EH (cell line): ENCODE measurements around the gene METTL14.
A peak's percentile ranks its signal among the peaks of the same experiment; 100 is the strongest.

Source experiments
- DNase-seq: peaks from one replicate; pipeline ENCODE4 v3.0.0-alpha.2; 2015; ENCODE audit warnings: low read depth

The METTL14 gene

DNA sequence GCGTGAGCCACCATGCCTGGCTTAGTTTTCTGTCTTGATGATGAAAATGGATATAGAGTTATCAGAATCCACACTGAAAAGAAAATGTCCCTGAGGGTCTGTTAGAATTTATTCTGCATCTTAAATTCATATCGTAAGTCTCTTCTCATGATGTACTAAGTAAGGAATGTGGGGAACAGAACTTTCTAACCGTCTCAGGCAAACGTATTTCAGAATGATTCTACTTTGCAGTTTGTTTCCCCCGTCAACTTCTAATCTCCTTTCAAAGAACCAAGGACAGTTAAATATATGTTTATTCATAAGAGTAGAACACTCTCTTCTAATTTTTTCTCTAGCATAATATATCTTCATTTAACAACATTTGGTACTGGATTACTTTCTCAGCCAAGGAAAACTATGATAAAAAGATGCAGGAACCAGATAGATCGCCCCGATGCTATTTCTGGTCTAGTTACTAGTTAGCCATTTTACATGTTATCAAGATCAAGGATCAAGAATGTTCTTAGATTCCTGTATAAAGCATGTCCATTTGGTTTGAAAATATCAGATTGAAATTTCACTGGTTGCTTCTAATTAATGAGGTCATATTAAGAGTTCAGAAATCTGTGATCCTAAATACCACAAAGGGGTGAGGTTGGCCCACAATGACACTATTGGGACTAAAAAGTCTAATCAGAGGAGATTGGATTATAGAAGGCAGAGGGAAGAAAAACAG is 49.5 kb downstream of the METTL14 start:
- peak; percentile 45 for DNase-seq

DNA sequence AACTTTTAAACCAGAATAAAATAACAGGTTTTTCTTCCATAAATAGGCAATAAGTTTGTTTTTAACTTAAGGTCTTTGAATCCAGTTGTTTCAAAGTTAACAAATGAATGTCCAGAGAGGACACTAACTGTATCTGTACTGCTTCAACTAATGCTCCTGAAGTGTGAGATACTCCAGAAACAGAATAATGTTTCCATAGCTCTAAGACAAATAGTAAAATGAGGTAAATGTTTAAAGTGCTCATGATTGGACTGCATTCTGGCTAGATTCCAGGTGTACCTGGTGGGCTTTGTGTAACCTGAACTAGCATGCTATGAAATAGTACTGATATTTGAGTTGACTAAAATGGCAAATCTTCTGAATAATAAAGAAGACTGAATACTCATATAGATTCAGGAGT is 51.7 kb downstream of the METTL14 start:
- DNase-seq: no peak

DNA sequence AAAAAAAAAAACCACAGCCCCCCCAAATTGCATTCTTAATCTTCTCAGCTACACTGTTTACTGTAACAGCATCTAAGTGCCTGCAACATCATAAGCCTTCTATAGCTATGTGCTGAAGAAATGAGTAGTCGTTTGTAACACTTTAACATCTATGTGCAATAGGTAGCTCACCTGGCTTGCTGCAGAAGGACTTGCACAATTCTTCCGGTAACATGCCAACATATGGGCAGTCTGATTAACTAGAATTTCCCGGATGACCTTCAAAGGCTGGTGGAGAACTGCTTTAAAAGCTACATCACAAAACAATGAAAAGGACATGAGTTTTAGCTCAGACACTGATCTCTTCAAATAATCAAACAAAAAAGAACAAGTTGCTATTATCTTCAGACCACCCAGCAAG is 52.9 kb downstream of the METTL14 start:
- DNase-seq: no peak

DNA sequence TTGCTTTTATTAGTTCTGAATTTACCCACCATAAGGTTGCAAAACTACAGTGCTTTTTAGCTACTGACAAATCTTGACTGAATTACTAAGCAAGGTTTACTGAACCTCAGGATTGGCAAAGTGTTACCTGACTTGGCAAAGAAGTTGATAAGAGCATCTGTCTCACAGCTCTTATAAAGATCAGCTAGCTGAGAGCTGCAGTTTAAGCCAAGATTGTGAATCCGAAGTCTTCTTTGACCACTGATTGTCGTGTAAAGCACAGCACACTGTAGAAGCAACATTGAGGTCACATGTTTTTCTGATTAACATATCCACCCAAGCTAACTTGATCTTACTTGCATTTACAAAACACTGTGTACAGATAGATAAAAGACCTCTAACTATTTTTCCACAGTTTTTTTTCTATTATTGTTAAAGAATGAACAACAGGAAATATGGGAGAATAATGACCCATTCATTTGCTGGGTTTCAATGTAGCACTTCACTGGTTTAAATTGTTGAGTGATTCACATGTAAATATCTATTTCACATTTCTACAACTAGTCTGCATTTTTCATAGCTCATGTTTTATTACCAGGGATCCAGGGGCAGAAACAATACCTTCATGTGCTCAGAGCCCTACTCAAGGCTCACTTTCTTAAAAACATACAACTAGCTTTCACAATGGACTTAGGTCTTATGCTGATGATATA is 54.0 kb downstream of the METTL14 start:
- DNase-seq: no peak

DNA sequence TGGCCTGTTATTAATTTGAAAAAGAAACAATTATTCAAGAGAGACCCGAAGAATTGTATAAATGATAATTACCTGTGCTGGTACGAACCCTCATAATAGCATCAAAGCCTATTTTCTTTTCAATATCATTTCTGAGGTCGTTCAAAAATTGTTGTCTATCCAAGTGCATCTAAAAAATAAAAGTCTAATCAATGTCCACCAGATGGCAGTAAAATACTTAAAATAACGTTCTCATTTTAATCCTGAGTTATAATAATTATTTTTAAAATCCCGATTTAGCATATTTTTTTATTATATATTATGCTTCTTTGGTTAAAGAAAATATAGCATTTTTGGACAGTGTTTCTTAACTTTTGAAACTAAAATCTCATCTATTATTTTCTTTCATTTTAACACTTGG is 55.7 kb downstream of the METTL14 start:
- peak; percentile 37 for DNase-seq

DNA sequence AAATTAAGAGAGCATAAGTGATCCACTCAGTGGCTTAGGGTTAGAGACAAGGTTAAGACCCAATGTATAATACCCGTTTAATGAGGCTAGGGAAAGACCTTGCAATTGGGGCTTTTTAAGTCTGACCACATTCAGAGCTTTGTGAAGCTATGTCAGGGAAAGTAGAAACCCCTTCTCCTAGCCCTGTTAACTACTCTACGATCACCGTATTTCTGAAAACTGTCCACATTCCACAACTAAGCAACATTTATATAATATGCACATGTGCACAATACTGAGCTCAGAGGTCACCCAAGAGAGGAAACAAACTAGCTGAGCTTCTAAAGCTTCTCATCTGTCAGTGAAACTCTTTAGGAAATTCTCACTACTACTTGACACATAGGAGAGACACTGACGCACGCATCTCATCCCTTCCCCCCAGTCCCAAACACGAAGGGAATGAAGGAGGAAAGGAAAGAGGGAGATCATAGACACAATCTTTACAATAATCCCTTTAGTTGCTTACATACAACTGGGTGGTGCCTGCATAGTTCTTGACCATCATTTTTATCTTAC is 56.2 kb downstream of the METTL14 start:
- no peak for DNase-seq

DNA sequence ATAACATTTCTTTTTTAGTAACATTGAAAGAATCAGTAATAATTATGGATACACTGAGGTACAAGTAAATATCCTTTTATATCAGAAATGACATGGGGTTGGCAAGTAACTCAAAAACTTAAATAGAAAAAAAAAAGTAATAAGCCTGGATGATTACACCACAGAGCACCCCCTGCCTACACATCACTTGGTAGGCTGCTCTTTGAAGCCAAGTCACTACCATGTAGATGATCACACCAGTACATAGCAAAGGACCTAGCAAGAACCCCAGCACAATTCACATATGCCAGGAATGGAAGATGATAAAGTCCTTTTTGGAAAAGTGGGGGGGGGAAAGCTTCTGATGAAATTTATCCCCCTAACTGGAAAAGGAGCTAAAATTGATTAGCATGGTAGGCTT is 56.9 kb downstream of the METTL14 start:
- DNase-seq: no peak

DNA sequence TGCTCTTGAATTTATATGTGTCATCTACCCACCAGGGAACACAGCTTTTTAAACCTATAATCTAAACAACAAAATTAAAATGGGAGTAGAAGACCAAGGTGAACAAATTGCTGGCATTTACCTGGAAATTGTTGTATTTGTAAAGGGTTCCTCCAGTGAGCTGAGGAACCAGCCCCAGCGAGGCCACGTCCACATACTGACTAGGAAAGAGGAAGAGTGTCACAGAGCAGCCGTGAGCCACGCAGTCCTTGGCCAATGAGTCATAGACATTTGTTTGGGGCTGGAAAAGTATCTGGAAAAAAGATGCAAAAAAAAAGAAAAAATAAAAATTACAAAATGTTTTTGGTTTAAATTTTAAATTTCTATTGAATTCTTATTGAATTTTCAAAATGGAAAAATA is 58.7 kb downstream of the METTL14 start:
- DNase-seq: peak; percentile 50

DNA sequence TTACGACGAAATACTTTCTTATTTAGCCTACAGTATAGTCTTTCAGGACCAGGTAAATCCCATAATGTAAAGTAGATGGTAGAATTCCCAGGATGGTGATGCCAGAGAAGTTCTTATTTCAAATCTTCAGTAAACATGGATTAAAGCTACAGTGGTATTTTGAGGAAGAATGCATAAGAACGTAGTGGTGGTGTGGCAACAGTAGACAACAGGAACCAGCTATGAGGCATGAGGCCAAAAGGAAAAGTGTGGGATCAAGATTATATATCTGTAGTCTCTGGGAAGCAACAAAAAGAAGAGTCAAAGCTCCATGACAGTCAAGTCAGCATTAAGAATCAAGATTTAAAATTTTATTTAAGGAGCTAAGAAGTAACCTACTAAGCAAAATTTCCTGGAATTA is 60.2 kb downstream of the METTL14 start:
- peak; percentile 39 for DNase-seq

DNA sequence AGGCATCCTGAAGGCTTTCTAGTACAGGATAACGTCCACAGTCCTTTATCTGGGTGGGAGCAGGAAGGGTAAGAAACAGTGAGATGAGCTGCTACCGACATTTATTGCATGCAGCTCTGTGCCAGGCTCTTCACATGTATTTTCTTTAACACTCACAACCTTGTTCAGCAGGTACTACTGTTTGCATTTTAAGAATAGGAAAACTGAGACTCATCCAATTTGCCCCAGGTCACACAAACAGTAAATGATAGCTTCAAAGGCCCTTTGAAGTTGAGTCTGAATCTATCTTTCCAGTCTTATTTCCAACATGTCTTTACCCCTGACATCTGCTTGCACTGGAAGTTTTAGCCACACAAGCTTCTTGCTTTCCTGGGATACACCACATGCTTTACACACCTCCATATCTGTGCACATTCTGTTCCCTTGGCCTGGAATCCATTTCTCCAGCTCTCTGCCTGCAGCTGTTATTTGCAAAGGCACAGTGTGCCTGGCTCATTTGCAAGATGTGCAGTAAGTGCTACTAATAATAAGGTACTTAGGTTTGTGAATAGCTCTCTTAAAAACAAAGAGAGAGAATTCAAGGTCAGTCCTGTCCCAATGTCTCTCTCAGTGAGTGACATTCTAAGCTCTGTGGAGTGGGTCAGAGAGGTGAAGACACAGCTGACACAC is 61.2 kb downstream of the METTL14 start:
- DNase-seq: no peak

DNA sequence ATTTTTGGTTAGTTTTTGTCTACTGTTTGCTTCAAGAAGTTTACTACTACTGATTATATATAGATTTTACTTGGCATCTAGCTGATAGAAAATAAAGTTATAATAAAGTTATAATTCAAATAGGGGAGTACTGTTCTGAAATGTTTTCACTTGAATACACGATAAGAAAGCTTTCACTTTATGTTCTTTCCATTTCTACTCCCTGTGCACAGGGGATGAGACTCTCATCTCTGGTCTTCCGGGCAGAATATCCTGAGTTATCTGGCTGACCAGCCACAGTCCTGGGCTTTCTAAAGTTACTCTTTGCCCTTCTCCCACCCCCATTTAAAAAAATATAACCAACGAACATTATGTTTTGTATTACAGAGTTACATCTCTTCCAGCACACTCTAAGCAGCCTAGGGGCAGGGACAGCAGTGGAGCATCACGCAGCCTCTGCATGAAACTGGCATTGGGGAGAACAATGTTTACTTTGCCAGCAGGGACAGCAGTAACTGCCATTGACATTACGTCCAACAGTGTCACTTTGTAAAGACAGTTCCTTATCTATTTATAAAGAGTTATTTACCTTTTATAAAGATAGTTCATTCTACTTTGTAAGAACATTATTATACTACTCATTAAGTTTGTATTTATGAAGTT is 64.3 kb downstream of the METTL14 start:
- DNase-seq: no peak

DNA sequence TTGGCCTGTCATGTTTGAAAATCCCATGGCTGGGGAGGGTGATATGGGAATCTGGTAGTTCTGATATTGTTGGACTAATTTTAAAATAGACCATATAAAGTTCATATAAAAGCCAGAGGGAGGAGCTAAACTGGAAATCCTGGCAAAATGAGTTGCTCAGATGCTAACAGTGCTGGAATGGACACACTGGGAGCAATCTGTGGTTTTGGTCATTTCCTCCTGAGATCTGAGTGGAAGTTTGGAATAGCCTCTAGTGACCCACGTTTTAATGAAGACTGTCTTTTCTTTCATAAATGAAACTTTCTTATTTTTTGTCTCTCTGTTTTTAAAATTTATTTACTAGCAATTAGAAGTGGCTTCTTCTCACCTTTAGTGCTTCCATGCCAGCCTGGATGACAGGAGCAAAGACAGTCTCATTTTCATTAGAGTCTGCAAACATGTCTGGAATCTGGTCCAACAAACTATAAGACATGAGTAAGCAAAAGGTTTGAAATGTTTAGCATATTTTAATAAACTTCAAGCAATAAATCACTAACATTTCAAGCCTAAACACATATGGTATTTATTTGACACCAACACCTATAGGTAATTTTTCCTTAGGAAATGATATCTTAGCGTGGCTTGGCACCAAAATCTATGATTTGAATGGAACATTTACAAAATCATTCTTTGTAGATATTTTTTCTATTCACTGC is 66.6 kb downstream of the METTL14 start:
- DNase-seq: peak; percentile 92

DNA sequence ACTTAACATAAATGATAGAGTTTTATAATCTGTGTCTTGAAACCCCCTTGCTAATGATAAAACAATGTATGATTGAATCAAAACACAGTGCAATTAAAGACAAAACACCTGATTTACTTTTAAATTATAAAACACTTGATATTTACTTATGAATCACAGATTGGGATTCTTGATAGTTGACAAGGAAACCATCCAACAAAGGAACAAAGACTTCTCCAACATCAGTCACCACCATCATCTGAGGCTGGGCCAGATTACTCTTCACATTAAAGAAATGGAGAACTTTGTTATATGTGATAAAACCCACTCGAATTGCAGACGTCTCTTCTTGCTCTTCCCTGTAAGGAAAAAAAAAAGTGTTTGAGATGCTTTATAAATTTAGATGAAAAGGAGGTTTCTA is 67.4 kb downstream of the METTL14 start:
- peak; percentile 61 for DNase-seq

DNA sequence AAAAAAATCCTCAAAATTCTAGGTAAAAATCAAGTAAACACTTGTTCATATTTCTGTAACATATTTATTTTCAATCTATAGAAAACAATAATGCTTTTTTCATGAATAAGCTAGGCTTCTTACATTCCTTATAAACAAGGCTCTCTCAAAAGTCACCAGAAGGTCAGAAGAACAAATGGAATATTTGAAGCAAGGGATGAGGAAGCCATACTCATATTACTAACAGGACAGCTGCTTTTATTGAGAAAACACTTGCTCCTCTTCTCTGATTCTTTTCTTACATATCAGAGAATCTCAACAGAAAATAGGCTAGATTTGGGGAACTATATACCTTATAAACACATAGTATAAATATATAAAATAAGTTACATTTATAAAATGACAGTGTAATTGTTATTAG is 67.9 kb downstream of the METTL14 start:
- DNase-seq: no peak

DNA sequence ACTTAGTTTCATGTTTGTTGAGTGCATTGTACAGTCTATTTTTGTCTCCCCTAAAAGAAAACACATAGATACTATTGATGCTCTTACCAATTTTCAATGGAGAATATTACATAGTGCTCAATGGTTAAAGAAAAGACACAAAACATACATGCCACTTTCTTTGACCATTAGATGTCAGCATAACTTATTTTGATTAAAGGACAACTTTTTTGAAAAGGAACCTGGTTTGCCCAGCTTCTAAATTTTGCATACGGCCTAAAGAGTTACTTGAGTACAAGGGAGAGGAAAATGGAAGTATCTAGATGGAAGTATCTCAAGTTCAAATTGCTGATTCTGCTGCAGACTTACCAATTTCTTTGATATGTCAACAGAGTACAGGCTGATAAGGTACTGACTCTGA is 68.5 kb downstream of the METTL14 start:
- DNase-seq: no peak

DNA sequence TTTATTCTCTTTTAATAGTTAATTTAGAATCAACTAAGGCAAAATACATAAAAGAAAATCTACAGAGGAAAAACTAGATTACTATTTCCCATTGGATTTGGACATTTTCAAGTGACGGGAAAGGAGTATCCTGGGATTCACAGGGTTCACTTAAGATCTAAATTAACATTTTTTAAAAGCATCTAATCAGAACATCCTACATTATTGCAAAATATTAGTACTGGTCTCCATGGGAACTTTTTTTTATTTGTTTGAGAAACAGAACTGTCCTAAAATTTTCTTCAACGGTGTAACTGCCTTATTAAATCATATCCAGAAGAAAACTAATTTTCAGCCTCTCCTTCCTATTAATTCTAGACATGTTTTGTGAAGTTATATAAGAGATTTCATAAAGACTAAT is 69.7 kb downstream of the METTL14 start:
- DNase-seq: peak; percentile 37

DNA sequence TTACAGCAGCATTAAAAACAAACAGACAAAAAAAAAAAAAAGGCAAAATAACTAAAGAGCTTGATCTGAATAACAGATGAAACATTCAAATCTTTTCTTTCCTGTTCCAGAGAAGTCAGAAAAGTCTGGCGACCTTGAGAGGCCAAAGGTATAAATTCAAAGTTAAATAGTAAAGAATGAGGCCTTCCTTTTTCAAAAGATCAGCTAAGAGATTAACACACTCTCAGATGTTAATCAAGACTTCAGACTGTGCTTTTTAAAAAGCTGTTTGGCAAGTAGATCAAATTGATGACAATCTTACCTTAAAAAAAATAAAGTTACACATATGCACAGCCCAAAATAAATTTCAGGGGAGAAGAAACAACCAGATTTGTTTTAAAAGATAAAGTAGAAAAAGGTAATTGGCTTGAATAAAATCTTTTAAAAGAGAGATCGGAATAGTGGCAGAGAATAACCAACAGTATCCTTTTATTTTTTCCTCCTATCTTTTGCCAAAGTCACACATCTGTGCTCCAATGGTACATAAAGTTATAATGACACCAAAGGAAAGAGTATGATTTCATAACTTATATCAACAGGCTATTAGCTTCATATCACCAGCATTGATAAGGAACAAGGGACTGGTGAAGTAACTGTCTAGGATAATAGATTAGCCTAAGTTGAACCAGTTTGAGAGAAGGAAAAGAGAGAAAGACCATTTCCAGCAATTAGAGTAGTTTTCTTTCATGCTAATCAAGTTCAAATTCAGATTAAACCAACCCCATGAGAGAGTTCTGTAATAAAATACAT is 70.4 kb downstream of the METTL14 start:
- DNase-seq: no peak

DNA sequence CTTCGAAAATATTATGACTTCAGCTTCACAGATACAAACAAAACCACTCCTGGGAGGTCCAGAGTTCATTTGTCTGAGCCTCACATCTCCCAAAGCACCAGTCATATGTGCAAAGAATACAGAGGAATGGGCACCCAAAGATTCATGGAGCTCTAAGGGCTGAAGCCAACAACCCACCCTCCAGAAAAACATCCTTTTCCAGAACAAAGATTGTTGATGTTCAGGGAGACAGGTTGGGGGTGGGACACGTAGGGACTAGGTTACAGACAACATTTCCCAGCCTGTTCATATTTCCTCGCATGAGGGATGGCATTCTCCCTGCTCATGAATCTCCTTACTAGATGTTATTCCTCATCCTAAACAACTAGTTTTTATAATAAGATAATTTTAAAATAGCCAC is 71.2 kb downstream of the METTL14 start:
- DNase-seq: no peak

DNA sequence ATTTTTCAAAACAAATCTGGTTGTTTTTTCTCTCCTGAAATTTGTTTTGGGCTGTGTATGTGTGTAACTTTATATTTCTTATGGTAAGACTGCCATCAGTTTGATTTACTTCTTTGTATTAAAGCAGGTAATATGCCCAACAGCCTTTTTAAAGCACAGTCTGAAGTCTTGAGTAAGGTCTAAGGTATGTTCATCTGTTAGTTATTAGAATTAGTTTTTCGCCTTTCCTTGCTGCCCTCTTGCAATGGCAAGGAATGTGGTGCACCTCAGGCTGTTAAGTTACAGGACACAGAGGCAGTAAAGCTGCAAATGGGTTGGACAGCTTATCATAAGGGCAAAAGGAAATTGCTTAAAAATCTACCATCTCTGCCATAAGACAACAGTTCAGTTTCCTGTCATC is 71.8 kb downstream of the METTL14 start:
- DNase-seq: peak; percentile 37

DNA sequence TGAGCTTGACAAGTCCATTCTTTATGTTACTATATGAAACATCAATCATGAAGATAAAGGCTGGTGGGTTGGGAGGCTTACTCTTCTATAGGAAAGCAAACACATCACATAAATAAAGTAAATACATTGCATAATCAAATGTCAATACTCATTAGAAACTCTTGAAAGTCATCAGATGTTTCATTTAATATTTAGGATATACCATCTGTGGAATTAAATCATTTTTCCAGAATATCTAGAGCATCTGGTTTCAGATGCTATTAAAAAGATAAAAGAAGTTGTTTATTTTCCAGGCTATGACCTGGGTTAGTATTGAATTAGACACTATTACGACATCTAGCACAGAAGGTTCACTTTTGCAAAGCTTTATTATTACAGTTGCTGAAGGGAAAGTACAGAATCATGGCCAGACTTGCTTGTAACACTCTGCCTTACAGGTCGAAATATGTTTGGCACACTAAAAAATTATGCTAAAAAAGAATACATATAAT is 72.6 kb downstream of the METTL14 start:
- peak; percentile 51 for DNase-seq

DNA sequence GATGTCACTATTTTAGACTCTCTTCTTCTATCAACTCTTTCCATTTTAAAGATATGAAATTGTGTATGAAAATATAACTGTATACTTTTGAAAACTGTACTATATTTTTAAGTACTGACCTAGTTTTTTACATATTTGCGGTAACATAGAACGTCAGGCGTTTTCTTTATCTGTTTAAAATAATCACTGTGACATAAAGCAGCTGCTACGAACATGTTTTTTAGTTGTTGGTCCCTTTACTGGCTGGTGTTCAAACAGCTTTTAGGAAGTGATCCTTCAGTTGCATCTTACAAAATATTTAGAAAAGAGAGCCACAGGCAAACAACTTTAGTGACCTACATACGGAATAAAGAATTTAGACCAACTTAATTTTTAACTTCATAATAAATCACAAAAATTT is 73.1 kb downstream of the METTL14 start:
- peak; percentile 54 for DNase-seq
